CD4-positive, alpha-beta T cell treated with Interferon gamma for 1 hour (primary cell): ENCODE measurements around the gene MXD3.
"Not testable (repeated sequence)": the region's sequence is repeated elsewhere in the genome, so short reads cannot be mapped to it uniquely, and the experiment has no call there.

ENCODE experiments used
- DNase-seq: peaks from one replicate; pipeline ENCODE4 v3.0.0-alpha.2; 2020

The MXD3 gene

GRCh38 chr5:177343000-177343399, 31.3 kb upstream of the MXD3 start:
- DNase-seq = not testable (repeated sequence)

- DNase-seq = no peak
These were observed 27.5 kb upstream of the MXD3 start for GRCh38 chr5:177339107-177339638.

GRCh38 chr5:177338251-177339106, 26.8 kb upstream of the MXD3 start:
- no peak for DNase-seq

- no peak for DNase-seq
These were observed 25.2 kb upstream of the MXD3 start for GRCh38 chr5:177336603-177337494.

DNA sequence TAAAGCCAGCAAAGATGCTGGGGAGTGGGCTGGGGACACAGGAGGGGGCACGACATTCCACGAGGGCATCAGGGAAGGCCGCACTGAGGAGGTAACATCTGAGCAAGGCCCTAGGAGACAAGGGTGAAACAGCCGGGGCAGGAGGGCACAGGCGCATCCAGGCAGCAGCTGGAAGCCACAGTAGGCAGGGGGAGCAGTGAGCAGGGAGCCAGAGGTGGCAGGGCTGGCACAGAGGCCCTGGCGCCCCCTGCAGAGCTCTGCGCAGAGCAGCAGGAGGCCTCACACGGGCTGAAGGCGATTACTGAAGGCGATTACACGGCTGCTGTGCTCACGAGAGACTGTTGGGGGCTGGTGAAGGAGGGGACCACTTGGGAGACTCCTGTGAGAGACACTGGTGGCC, 24.4 kb upstream of the MXD3 start:
- peak; percentile 33 for DNase-seq

- DNase-seq = no peak
These were observed 24.0 kb upstream of the MXD3 start for GRCh38 chr5:177335701-177336065.

GRCh38 chr5:177334781-177335700, 23.3 kb upstream of the MXD3 start:
- no peak for DNase-seq

- DNase-seq = no peak
These were observed 22.5 kb upstream of the MXD3 start for GRCh38 chr5:177334155-177334551.

GRCh38 chr5:177333420-177334154, 21.9 kb upstream of the MXD3 start:
- no peak for DNase-seq

GRCh38 chr5:177332896-177333260, 21.2 kb upstream of the MXD3 start:
- no peak for DNase-seq

DNA sequence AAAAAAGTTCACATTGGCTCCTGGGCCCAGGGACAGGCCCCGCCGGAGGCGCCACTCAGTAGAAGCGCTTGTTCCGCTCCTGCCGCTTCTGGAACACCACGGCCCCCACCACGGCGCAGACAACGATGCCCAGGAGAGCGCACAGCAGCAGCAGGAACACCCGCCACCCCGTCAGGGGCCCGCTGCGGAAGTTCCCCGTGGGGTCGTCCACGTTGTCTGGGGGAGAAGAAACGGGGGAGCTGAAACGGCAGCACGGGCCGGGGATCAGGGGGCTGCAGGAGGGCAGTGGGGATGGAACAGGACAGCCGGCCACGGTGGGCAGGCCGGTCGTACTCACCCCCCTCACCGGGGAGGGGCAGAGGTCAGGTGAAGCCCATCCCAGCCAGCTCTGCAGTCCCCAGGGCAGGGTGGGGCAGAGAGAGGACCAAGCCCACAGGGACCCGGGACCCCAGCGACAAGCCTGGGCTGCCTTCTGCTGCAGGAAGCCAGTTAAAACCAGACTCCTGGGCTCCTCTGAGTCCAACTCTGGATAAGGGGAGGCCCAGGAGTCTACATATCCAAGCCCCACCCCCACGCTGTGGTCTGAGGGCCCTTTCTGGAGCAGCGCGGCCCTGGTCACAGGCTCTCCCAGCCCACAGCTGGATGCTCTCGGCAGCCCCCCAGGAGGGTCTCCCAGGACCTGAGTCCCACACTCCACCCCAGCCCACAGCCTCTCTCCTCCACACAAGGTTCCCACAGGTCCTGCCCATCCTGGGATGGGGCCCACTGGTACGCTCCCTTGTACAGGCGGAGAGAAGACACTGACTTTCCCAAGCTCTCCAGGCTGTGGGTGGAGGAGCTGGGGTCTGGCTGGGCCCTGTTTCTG, 20.6 kb upstream of the MXD3 start:
- no peak for DNase-seq

GRCh38 chr5:177330991-177331842, 19.5 kb upstream of the MXD3 start:
- no peak for DNase-seq

DNA sequence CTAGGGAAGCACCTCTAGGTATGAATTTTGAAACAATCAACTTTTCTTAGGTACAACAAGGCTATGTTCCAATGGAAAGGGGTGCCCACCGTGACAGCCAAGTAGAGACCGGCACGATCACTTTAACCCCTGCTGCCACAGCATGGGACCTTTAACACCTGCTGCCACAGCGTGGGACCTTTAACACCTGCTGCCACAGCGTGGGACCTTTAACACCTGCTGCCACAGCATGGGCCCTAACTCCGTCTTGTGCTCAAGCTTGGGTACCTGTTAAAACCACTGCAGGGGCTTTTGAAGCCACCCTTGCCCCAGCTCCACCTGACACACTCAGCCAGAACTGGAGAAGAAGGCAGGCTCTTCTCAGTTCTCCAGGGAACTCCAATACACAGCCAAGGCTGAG, 18.2 kb upstream of the MXD3 start:
- DNase-seq = no peak

- DNase-seq = no peak
These were observed 17.0 kb upstream of the MXD3 start for GRCh38 chr5:177328545-177329231.

- DNase-seq = no peak
These were observed 16.1 kb upstream of the MXD3 start for GRCh38 chr5:177327539-177328522.

GRCh38 chr5:177325868-177326381, 14.2 kb upstream of the MXD3 start:
- no peak for DNase-seq

- no peak for DNase-seq
These were observed 9.2 kb upstream of the MXD3 start for GRCh38 chr5:177320879-177321278.
